ENCODE measurements around the gene MMP8. TPM values are rescaled to one million over a fixed set of nuclear protein-coding genes. Genes with fewer than 3 reads are reported as not detected.

Gene MMP8
- polyA plus RNA-seq, 1 donor from 2014 or later: not detected

- H3K27me3 ChIP-seq (ENCODE audit: insufficient read depth, low read depth, low read length): no peaks in the 10 kb centered on the region
- H3K4me3 ChIP-seq (ENCODE audit: low read length): no peak overlapping the region
- H4K20me1 ChIP-seq (ENCODE audit: insufficient read depth): no peaks in the 10 kb centered on the region
- TF ChIP-seq EP300 (conservative IDR thresholded peaks at IDR 0.05; ENCODE audit: poor library complexity, severe bottlenecking) (no peak), POLR2AphosphoS5 (IDR thresholded peaks at IDR 0.05) (no peak), RAD21 (conservative IDR thresholded peaks at IDR 0.05) (no peak), REST (IDR thresholded peaks at IDR 0.05; ENCODE audit: borderline replicate concordance) (no peak), EZH2 (IDR thresholded peaks at IDR 0.05; ENCODE audit: borderline replicate concordance, insufficient read depth, low read length, poor library complexity, severe bottlenecking) (no peak), TAF1 (IDR thresholded peaks at IDR 0.05; ENCODE audit: low read depth) (no peak), SMC3 (conservative IDR thresholded peaks at IDR 0.05; ENCODE audit: poor library complexity) (no peak), MXI1 (conservative IDR thresholded peaks at IDR 0.05; ENCODE audit: poor library complexity, severe bottlenecking) (no peak)
- TF ChIP-seq, protein P1, sequence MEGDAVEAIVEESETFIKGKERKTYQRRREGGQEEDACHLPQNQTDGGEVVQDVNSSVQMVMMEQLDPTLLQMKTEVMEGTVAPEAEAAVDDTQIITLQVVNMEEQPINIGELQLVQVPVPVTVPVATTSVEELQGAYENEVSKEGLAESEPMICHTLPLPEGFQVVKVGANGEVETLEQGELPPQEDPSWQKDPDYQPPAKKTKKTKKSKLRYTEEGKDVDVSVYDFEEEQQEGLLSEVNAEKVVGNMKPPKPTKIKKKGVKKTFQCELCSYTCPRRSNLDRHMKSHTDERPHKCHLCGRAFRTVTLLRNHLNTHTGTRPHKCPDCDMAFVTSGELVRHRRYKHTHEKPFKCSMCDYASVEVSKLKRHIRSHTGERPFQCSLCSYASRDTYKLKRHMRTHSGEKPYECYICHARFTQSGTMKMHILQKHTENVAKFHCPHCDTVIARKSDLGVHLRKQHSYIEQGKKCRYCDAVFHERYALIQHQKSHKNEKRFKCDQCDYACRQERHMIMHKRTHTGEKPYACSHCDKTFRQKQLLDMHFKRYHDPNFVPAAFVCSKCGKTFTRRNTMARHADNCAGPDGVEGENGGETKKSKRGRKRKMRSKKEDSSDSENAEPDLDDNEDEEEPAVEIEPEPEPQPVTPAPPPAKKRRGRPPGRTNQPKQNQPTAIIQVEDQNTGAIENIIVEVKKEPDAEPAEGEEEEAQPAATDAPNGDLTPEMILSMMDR (IDR thresholded peaks at IDR 0.05; ENCODE audit: poor library complexity, severe bottlenecking): no peak
- no peak overlapping the region for H3K27ac ChIP-seq (ENCODE audit: low read length)
- H3K36me3 ChIP-seq (ENCODE audit: insufficient read depth, low read length): no peaks in the 10 kb centered on the region
- H2AFZ ChIP-seq (ENCODE audit: low read depth, low read length): no peak overlapping the region
- H3F3A ChIP-seq (ENCODE audit: insufficient read depth, low read length, poor library complexity, severe bottlenecking): no peaks in the 10 kb centered on the region
- no peaks in the 10 kb centered on the region for H3K9me3 ChIP-seq (ENCODE audit: low read length)
- no peaks in the 10 kb centered on the region for H3K79me2 ChIP-seq (replicated peaks; ENCODE audit: insufficient read depth, low read length)
- no peak overlapping the region for H3K9ac ChIP-seq (ENCODE audit: low read length)
- no peak overlapping the region for H3K4me2 ChIP-seq (ENCODE audit: low read length)
- H3K9me2 ChIP-seq (ENCODE audit: insufficient read depth, low read length): no peaks in the 10 kb centered on the region
These were observed 37.0 kb upstream of the MMP8 start for GRCh38 chr11:102761646-102762238.

- Histone ChIP-seq H4K20me1 (ENCODE audit: insufficient read depth) (no peaks in the 10 kb centered on the region), H3K27me3 (ENCODE audit: insufficient read depth, low read depth, low read length) (no peaks in the 10 kb centered on the region), H3K4me2 (ENCODE audit: low read length) (no peak overlapping the region), H3K79me2 (replicated peaks; ENCODE audit: insufficient read depth, low read length) (no peaks in the 10 kb centered on the region), H3K9me2 (ENCODE audit: insufficient read depth, low read length) (no peaks in the 10 kb centered on the region), H3K4me3 (ENCODE audit: low read length) (no peak overlapping the region), H3K9me3 (ENCODE audit: low read length) (no peaks in the 10 kb centered on the region), H3K9ac (ENCODE audit: low read length) (no peak overlapping the region), H3K36me3 (ENCODE audit: insufficient read depth, low read length) (no peaks in the 10 kb centered on the region), H3K27ac (ENCODE audit: low read length) (no peak overlapping the region), H2AFZ (ENCODE audit: low read depth, low read length) (no peak overlapping the region), H3F3A (ENCODE audit: insufficient read depth, low read length, poor library complexity, severe bottlenecking) (no peaks in the 10 kb centered on the region)
- TF ChIP-seq EP300 (conservative IDR thresholded peaks at IDR 0.05; ENCODE audit: poor library complexity, severe bottlenecking) (no peak), SMC3 (conservative IDR thresholded peaks at IDR 0.05; ENCODE audit: poor library complexity) (no peak), REST (IDR thresholded peaks at IDR 0.05; ENCODE audit: borderline replicate concordance) (no peak), RAD21 (conservative IDR thresholded peaks at IDR 0.05) (no peak), MXI1 (conservative IDR thresholded peaks at IDR 0.05; ENCODE audit: poor library complexity, severe bottlenecking) (no peak), EZH2 (IDR thresholded peaks at IDR 0.05; ENCODE audit: borderline replicate concordance, insufficient read depth, low read length, poor library complexity, severe bottlenecking) (no peak)
These were observed 35.7 kb upstream of the MMP8 start for GRCh38 chr11:102760344-102761035.
